HepG2 (cell line): ENCODE results near the gene YIPF4. TPM values are rescaled to one million over a fixed set of nuclear protein-coding genes. Genes with fewer than 3 reads are reported as not detected.
A peak's percentile ranks its signal among the peaks of the same experiment; 100 is the strongest.

Source experiments
- CENPT ChIP-seq: sonication (generic); formaldehyde crosslinking; IDR thresholded peaks from 2 replicates; pipeline ENCODE4 v1.8.0; 2022; ENCODE audit warnings: low read depth, mild to moderate bottlenecking, moderate library complexity, missing genetic modification reagents
- EP300 ChIP-seq, 3 experiments: sonication (generic) in 1 of 3; formaldehyde crosslinking in 1 of 3; IDR thresholded peaks; 2 replicates each; pipeline versions ENCODE4 v1.5.1 to v1.6.1; 2011 to 2020; ENCODE audit warnings: low read depth in 2 of 3, low read length in 2 of 3, borderline replicate concordance in 1 of 3, improper control_type of control experiment in 1 of 3, mild to moderate bottlenecking in 1 of 3, missing genetic modification reagents in 1 of 3, moderate library complexity in 1 of 3
- FOXA3 ChIP-seq: IDR thresholded peaks from 2 replicates; pipeline ENCODE4 v1.6.1; 2016; ENCODE audit warnings: missing genetic modification reagents, missing compliant biosample characterization
- FOXC1 ChIP-seq: sonication (generic); formaldehyde crosslinking; IDR thresholded peaks from 2 replicates; pipeline ENCODE4 v1.8.0; 2022; ENCODE audit warnings: mild to moderate bottlenecking, missing genetic modification reagents, borderline replicate concordance
- HMG20B ChIP-seq: conservative IDR thresholded peaks from 2 replicates; pipeline ENCODE4 v1.6.1; 2016; ENCODE audit warnings: missing genetic modification reagents, missing compliant biosample characterization
- PHF5A ChIP-seq: IDR thresholded peaks from one replicate; pipeline ENCODE4 v1.6.1; 2018; ENCODE audit warnings: low read depth, missing genetic modification reagents; ENCODE audit not compliant: unreplicated experiment
- RBM39 ChIP-seq: fragments of 200-400 bp; formaldehyde crosslinking; IDR thresholded peaks from one replicate; pipeline ENCODE4 v1.6.1; 2018; ENCODE audit warnings: antibody characterized with exemption, mild to moderate bottlenecking, low read depth, low read length; ENCODE audit not compliant: poor library complexity, severe bottlenecking
- SOX13 ChIP-seq, 3 experiments: fragments of 450-650 bp in 1 of 3; sonication (generic) in 1 of 3; formaldehyde crosslinking in 1 of 3; IDR thresholded peaks in 2 of 3; conservative IDR thresholded peaks in 1 of 3; 2 replicates each; pipeline versions ENCODE4 v1.5.0 to v1.6.1; 2016 to 2020; ENCODE audit warnings: antibody characterized with exemption in 1 of 3, mild to moderate bottlenecking in 1 of 3, missing compliant biosample characterization in 1 of 3, missing genetic modification reagents in 1 of 3, moderate library complexity in 1 of 3
- SP2 ChIP-seq: sonication (generic); formaldehyde crosslinking; IDR thresholded peaks from 2 replicates; pipeline ENCODE4 v1.5.1; 2020; ENCODE audit warnings: mild to moderate bottlenecking, missing genetic modification reagents
- TRIM22 ChIP-seq: fragments of 450-650 bp; IDR thresholded peaks from 2 replicates; pipeline ENCODE4 v1.6.1; 2017
- ZBTB42 ChIP-seq: sonication (generic); formaldehyde crosslinking; IDR thresholded peaks from 2 replicates; pipeline ENCODE4 v1.5.0; 2020; ENCODE audit warnings: mild to moderate bottlenecking, missing genetic modification reagents
- ZNF276 ChIP-seq: sonication (generic); formaldehyde crosslinking; IDR thresholded peaks from 2 replicates; pipeline ENCODE4 v1.4.0; 2020; ENCODE audit warnings: mild to moderate bottlenecking, low read depth, missing genetic modification reagents
- ZNF546 ChIP-seq: sonication (generic); formaldehyde crosslinking; conservative IDR thresholded peaks from 2 replicates; pipeline ENCODE4 v1.8.1; 2023; ENCODE audit warnings: mild to moderate bottlenecking, missing genetic modification reagents
- ZNF558 ChIP-seq: sonication (generic); formaldehyde crosslinking; IDR thresholded peaks from 2 replicates; pipeline ENCODE4 v1.9.0; 2022; ENCODE audit warnings: mild to moderate bottlenecking, missing genetic modification reagents, borderline replicate concordance
- ZNF589 ChIP-seq: sonication (generic); formaldehyde crosslinking; conservative IDR thresholded peaks from 2 replicates; pipeline ENCODE4 v1.8.0; 2022; ENCODE audit warnings: mild to moderate bottlenecking, moderate library complexity, missing genetic modification reagents
- ZNF639 ChIP-seq: conservative IDR thresholded peaks from 2 replicates; pipeline ENCODE4 v1.6.1; 2018; ENCODE audit warnings: missing genetic modification reagents
- ZNF761 ChIP-seq: sonication (generic); formaldehyde crosslinking; conservative IDR thresholded peaks from 2 replicates; pipeline ENCODE4 v1.4.0; 2020; ENCODE audit warnings: mild to moderate bottlenecking, missing genetic modification reagents
- ZNF776 ChIP-seq: sonication (generic); formaldehyde crosslinking; IDR thresholded peaks from 2 replicates; pipeline ENCODE4 v1.4.0; 2020; ENCODE audit warnings: mild to moderate bottlenecking, missing genetic modification reagents
- polyA plus RNA-seq, 8 experiments: library from polyadenylated mRNA; depleted of rRNA in 3 of 8; stranded (reverse) in 7 of 8; unstranded in 1 of 8; fragments of >200 nt; fragmentation: Illumina TruSeq in 4 of 8; extraction: Trizol in 4 of 8; gene quantifications; 2 replicates each; pipeline versions ENCODE4 v1.2.1 to v1.2.3, GENCODE V29; 2011 to 2016; ENCODE audit warnings: low read depth in 4 of 8, missing spikeins in 1 of 8, mixed read lengths in 1 of 8; ENCODE audit not compliant: insufficient read depth in 1 of 8
- total RNA-seq, 5 experiments: library from RNA; depleted of rRNA; stranded (reverse); fragments of >200 nt; fragmentation: Illumina TruSeq; extraction: Trizol; gene quantifications; 2 replicates each; pipeline ENCODE4 v1.2.3, GENCODE V29; 2016; ENCODE audit warnings: low read depth in 1 of 5
- TF ChIP-seq, protein P1 (sequence below): sonication (generic); formaldehyde crosslinking; IDR thresholded peaks from 2 replicates; pipeline ENCODE4 v1.8.0; 2022; ENCODE audit warnings: missing genetic modification reagents, low read depth, mild to moderate bottlenecking, borderline replicate concordance
- TF ChIP-seq, protein P2 (sequence below): sonication (generic); formaldehyde crosslinking; IDR thresholded peaks from 2 replicates; pipeline ENCODE4 v1.5.1; 2020; ENCODE audit warnings: missing genetic modification reagents, mild to moderate bottlenecking, borderline replicate concordance

Gene YIPF4
- total and polyA plus RNA-seq, 2 of the 13 experiments (the other 11 are each of a cell fraction or from before 2014, with no cell fraction given) = 19.0 to 43.9 TPM

DNA sequence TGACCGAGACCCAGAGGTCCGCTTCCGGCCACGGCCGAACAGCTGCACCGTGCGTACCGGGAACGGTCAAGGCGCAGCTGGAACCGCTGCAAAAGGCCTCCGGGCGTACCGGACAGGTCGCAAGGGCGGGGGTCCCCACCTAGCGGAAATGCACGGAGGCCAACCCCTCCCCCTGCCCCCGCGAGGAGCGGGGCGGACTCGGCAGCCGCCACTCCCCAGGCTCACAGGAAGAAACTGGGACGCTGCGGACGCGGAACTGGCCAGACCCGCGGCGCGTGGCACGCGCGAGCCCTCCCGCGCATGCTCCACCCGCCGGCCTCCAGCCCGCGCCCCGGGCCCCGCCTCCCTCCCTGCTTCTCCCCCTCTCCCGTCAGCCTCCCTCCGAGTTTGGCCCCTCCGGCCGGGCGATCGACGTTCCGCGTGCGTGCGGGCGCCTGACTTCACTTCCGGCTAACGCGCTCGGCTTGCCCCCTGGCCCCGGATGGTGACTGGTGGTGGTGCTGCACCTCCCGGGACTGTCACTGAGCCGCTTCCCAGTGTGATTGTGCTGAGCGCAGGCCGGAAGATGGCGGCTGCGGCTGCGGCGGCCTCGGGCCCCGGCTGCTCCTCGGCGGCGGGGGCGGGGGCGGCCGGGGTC is 79.1 kb downstream of the YIPF4 start, which contains the start of gene BIRC6 (continued):
- TF ChIP-seq ZNF558 (CRISPR knock-in tag) = no peak; the same call in 1 of the 2 replicates
- peak; percentile 91 for TF ChIP-seq ZNF589 (CRISPR knock-in tag)
- peak; percentile 93 for TF ChIP-seq ZNF776 (CRISPR knock-in tag)
- TF ChIP-seq HMG20B (CRISPR knock-in tag) = 0 out of 2 replicates have a peak, but pooled peaks have one; percentile 48
- TF ChIP-seq ZNF546 (CRISPR knock-in tag) = peak; percentile 97
- TF ChIP-seq SOX13 (IDR thresholded peaks at IDR 0.05) = peak; percentile 30; the same call in 1 of the 2 replicates
- peak in 1 of 2 experiments; percentile 74; a peak in 2 of 4 replicates for TF ChIP-seq SOX13 (CRISPR knock-in tag; conservative IDR thresholded peaks at IDR 0.05 in 1 of 2, IDR thresholded peaks at IDR 0.05 in 1 of 2)
- TF ChIP-seq EP300 (IDR thresholded peaks at IDR 0.05; ENCODE audit: low read depth in 2 of 2, low read length in 2 of 2) = peak in 1 of 2 experiments; percentile 10; a peak in 3 of 4 replicates
- no peak; the same call in 1 of the 2 replicates for TF ChIP-seq EP300 (CRISPR knock-in tag; IDR thresholded peaks at IDR 0.05; ENCODE audit: borderline replicate concordance)
- TF ChIP-seq, protein P1, sequence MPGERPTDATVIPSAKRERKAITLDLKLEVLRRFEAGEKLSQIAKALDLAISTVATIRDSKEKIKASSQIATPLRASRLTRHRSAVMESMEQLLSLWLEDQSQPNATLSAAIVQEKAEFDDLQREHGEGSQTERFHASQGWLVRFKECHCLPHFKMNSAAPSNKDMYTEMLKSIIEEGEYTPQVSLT (CRISPR knock-in tag) = no peak
- TF ChIP-seq ZBTB42 (CRISPR knock-in tag) = peak; percentile 95
- no peak for TF ChIP-seq TRIM22
- peak; percentile 70 for TF ChIP-seq SP2 (CRISPR knock-in tag)
- peak; percentile 72 for TF ChIP-seq FOXA3 (CRISPR knock-in tag)
- peak; percentile 98 for TF ChIP-seq ZNF761 (CRISPR knock-in tag)
- peak; percentile 53 for TF ChIP-seq CENPT (CRISPR knock-in tag)
- peak; percentile 66 for TF ChIP-seq PHF5A (CRISPR knock-in tag)
- TF ChIP-seq, protein P2, sequence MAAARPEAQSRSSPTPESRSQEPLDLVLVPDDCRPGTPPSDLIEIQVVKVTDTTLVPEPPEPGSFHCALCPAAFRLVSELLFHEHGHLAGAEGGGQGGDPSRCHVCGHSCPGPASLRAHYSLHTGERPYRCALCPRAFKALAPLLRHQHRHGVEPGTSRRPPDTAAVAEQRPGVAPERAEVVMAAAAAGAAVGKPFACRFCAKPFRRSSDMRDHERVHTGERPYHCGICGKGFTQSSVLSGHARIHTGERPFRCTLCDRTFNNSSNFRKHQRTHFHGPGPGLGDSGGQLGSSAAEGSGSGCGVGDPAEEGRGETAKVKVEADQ (CRISPR knock-in tag) = peak; percentile 96
- TF ChIP-seq ZNF276 (CRISPR knock-in tag) = peak; percentile 96; the same call in 1 of the 2 replicates
- TF ChIP-seq FOXC1 = peak; percentile 85
- peak; percentile 100 for TF ChIP-seq ZNF639 (CRISPR knock-in tag)
- TF ChIP-seq RBM39 = peak; percentile 98
